ENCODE data around the gene ALDH3B2.
"Not testable (repeated sequence)": the region's sequence is repeated elsewhere in the genome, so short reads cannot be mapped to it uniquely, and the experiment has no call there.

DNA sequence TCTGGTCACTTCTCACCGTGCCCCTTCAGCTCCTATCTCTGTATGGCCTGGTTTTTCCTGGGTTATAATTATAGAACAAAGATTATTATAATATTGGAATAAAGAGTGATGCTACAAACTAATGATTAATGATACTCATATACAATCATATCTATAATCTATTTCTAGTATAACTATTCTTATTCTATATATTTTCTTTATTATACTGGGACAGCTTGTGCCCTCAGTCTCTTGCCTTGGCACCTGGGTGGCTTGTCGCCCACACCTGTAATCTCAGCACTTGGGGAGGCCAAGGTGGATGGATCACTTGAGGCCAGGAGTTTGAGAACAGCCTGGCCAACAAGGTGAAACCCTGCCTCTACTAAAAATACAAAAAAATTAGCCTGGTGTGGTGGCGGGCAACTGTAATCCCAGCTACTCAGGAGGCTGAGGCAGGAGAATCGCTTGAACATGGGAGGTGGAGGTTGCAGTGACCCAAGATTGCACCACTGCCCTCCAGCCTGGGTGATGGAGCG is 14.7 kb downstream of the ALDH3B2 start:
- TF ChIP-seq POLR2A, POLR2AphosphoS5 (IDR thresholded peaks at IDR 0.05): not testable (repeated sequence)
- TF ChIP-seq, protein P1, sequence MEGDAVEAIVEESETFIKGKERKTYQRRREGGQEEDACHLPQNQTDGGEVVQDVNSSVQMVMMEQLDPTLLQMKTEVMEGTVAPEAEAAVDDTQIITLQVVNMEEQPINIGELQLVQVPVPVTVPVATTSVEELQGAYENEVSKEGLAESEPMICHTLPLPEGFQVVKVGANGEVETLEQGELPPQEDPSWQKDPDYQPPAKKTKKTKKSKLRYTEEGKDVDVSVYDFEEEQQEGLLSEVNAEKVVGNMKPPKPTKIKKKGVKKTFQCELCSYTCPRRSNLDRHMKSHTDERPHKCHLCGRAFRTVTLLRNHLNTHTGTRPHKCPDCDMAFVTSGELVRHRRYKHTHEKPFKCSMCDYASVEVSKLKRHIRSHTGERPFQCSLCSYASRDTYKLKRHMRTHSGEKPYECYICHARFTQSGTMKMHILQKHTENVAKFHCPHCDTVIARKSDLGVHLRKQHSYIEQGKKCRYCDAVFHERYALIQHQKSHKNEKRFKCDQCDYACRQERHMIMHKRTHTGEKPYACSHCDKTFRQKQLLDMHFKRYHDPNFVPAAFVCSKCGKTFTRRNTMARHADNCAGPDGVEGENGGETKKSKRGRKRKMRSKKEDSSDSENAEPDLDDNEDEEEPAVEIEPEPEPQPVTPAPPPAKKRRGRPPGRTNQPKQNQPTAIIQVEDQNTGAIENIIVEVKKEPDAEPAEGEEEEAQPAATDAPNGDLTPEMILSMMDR (IDR thresholded peaks at IDR 0.05): peak in 1 of 4 experiments; percentile 5
